VCaP (cell line): ENCODE data around the gene CTNNA2.

Experiments used
- H3K27ac ChIP-seq: fragments of 450-650 bp; 2 replicates; pipeline ENCODE4 v1.5.1; 2017
- TF ChIP-seq, protein P1 (sequence below): fragments of 450-650 bp; conservative IDR thresholded peaks from 2 replicates; pipeline ENCODE4 v1.5.1; 2017; ENCODE audit warnings: mild to moderate bottlenecking, moderate library complexity

CTNNA2 gene

DNA sequence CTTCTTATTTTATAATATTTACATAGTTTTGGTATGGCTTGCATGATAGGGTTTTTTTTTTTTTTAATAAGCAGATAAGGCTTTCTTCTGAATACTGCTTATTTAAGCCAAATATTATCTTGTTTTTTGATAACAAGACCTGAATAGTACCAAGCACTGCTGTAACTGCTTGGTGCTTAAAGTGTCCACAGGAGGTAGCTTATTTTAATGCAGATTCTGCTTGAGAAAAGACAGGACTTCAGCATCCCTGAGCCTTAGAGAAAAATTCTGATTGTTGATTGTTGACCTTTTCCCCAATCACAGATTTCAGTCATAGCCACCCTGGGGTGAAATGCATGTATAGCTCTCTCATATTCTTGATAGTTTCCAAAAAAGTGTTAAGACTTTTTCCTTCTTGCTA, 336.4 kb downstream of the CTNNA2 start:
- H3K27ac ChIP-seq: no peak overlapping the region
- TF ChIP-seq, protein P1, sequence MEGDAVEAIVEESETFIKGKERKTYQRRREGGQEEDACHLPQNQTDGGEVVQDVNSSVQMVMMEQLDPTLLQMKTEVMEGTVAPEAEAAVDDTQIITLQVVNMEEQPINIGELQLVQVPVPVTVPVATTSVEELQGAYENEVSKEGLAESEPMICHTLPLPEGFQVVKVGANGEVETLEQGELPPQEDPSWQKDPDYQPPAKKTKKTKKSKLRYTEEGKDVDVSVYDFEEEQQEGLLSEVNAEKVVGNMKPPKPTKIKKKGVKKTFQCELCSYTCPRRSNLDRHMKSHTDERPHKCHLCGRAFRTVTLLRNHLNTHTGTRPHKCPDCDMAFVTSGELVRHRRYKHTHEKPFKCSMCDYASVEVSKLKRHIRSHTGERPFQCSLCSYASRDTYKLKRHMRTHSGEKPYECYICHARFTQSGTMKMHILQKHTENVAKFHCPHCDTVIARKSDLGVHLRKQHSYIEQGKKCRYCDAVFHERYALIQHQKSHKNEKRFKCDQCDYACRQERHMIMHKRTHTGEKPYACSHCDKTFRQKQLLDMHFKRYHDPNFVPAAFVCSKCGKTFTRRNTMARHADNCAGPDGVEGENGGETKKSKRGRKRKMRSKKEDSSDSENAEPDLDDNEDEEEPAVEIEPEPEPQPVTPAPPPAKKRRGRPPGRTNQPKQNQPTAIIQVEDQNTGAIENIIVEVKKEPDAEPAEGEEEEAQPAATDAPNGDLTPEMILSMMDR: no peak

DNA sequence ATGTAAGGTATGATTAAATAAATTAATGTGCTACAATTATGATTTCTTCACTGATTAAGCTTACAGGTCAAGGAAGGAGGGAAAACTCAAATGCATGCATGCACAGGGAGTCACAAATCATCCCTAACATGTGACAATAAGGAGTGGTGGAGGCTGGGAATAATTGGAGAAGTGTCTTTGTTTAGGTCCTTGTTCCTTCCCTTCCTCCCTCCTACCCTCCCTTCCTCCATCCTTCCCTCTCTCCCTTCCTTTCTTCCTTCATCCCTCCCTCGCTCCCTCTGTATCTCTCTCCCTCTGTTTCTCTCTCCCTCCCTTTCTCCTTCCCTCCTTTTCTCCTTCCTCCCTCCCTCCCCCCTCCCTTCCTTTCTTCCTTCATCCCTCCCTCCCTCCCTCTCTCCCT, 337.1 kb downstream of the CTNNA2 start:
- H3K27ac ChIP-seq: no peak overlapping the region
- TF ChIP-seq, protein P1: no peak

DNA sequence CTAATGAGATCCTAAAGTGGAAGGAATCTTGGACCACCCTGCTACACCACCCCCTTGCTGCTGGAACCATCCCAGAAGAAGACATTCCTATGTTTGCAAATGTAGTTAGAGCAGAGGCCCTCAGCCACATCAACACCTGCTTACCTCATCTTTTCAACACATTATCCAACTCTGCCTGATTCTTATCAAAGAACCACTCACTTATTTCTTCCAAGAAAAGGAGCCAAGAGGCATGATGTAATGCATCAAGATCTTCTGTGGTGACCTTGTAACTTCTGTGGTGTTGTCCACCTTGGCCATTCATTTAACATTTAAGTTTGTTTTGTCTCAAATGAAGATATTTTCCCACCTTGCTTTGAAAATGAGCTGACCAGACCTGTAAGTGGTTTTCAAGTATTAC, 338.1 kb downstream of the CTNNA2 start:
- TF ChIP-seq, protein P1: no peak
- no peak overlapping the region for H3K27ac ChIP-seq

DNA sequence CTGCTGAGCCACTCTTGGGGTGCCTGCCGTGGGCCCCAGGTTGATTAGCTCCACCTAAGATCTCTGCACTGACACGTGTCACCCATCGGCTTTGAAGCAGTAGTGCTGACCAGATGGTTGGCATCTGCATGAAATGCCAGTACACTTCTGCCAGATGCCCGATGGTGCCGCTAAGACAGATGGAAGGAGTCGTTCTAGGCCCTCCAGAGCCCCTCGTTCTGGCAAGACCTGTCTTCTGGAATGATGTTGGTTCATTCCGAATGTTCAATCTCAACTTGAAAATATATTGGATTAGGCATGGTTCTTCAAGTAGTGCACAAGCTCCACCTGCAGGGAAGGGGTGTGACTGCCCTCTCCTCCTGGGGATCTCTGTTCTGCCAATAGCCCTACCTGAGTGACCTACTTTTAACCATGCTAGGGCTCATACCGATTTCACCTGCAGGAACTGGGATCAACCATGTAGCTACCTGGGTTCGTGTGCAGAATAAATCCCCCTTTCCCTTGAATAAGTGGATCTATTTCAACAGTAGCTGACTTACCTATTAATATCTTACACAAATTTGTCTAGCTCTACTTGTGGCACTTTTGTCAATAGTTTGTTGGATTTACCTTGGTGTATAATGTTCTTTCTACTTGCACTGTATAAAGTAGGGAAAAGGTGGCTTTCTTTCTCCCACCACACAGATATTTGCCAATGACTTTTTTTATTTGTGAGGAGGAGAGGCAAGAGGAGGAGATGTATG, 342.6 kb downstream of the CTNNA2 start:
- no peak overlapping the region for H3K27ac ChIP-seq
- TF ChIP-seq, protein P1: peak; percentile 85

DNA sequence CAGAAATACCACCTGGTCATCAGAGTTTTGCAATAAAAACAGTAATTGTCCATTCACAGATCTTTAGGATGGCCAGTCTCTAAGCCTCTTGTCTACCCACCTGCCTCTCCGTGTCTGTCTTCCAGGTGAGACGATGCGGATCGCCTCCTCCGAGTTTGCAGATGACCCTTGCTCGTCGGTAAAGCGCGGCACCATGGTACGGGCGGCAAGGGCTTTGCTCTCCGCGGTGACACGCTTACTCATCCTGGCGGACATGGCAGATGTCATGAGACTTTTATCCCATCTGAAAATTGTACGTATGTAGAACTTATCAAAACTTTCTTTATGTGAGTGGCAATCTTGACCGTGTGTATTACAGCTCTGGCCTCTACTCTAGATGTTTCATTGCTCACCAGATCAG, 345.0 kb downstream of the CTNNA2 start:
- TF ChIP-seq, protein P1: no peak
- H3K27ac ChIP-seq: no peak overlapping the region

DNA sequence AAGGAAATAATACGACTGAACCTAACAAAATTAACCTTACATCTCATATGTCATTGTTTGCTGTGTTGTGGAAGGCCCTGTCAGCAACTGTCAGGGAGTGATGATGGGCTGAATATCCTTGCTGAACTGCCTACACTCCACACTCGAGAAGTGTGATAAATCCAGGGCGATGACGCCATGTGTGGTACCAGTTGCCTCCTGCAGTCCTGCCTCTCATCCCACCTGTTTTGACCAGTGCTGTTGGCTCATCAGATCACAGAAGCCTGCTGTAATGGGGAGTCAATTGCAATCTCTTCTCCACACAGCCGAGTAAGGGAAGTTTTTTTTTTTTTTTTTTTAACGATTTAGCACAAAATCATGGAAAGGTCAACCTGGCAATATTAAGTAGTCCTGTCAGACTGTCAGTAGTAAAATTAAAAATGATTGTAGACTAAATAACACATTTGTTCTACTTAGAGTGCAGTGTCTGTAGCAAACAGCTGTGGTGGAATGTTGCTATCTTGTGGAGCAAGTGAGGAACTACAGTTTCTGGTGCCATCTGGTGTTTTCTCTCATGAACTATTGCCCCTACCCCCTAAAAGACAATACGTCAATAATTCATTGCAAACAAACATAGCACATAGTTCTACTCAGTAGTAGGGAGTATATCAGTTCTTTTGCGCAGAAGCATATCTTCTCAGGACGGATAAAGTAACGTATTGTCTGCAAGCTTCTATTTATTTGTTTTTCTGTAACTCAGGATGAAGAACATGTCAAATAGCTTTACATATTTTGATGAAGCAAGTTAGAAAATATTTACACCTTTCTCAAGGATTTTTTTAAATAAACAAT, 347.6 kb downstream of the CTNNA2 start:
- TF ChIP-seq, protein P1: peak; percentile 86
- no peak overlapping the region for H3K27ac ChIP-seq

DNA sequence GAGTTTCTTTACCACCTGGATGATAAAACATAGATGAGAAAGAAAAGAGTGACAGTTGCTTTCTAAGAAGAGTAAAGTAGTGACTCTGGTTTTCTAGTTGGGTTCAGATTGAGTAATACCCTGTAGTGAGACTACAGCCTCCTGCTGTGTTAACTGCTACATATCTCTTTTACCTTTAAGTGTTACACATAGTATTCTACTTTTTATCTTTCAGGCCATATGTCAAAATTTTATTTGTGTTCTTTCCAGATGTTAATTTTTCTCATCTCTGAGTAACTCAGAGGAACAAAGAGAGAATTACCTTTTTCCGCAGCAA, 348.2 kb downstream of the CTNNA2 start:
- TF ChIP-seq, protein P1: no peak
- no peak overlapping the region for H3K27ac ChIP-seq
